Hepatic stellate cell (primary cell): ENCODE data around the gene EXOC7.

Experiments
- DNase-seq: peaks from one replicate; pipeline ENCODE4 v3.0.0; 2011; ENCODE audit warnings: low spot score

Gene EXOC7

GRCh38 chr17:76119409-76120371, 16.1 kb upstream of the EXOC7 start:
- DNase-seq, result no peak

- no peak for DNase-seq
These were observed 11.7 kb upstream of the EXOC7 start for GRCh38 chr17:76115138-76115754.

GRCh38 chr17:76111956-76112355, 8.4 kb upstream of the EXOC7 start:
- DNase-seq, result no peak

- DNase-seq, result no peak
These were observed 3.9 kb upstream of the EXOC7 start for GRCh38 chr17:76107509-76107908.

GRCh38 chr17:76106703-76107102, 3.1 kb upstream of the EXOC7 start:
- DNase-seq, result no peak

GRCh38 chr17:76104896-76105231, 1.3 kb upstream of the EXOC7 start:
- DNase-seq, result no peak

- no peak for DNase-seq
These were observed 731 bp upstream of the EXOC7 start for GRCh38 chr17:76104140-76104895.

- DNase-seq, result no peak
These were observed 678 bp downstream of the EXOC7 start for GRCh38 chr17:76102944-76103273.

- no peak for DNase-seq
These were observed 5.8 kb downstream of the EXOC7 start for GRCh38 chr17:76097716-76098295.

- DNase-seq, result no peak
These were observed 7.6 kb downstream of the EXOC7 start for GRCh38 chr17:76095943-76096342.

GRCh38 chr17:76094046-76094445, 9.5 kb downstream of the EXOC7 start:
- DNase-seq, result no peak

GRCh38 chr17:76092526-76093413, 10.8 kb downstream of the EXOC7 start:
- DNase-seq, result no peak

- DNase-seq, result no peak
These were observed 11.9 kb downstream of the EXOC7 start for GRCh38 chr17:76091526-76092286.

- DNase-seq, result no peak
These were observed 13.0 kb downstream of the EXOC7 start for GRCh38 chr17:76090517-76091129.

GRCh38 chr17:76089680-76090516, 13.7 kb downstream of the EXOC7 start:
- DNase-seq, result no peak

- no peak for DNase-seq
These were observed 14.6 kb downstream of the EXOC7 start for GRCh38 chr17:76088868-76089576.

GRCh38 chr17:76088041-76088867, 15.3 kb downstream of the EXOC7 start:
- DNase-seq, result no peak

GRCh38 chr17:76087531-76087930, 16.1 kb downstream of the EXOC7 start:
- no peak for DNase-seq
